GM13976 (cell line): Measurements from ENCODE around the gene TRIM17.

Experiments
- DNase-seq: peaks from one replicate; pipeline ENCODE4 v3.0.0; 2012; ENCODE audit warnings: low spot score
- in situ Hi-C: fragments of 300-500 bp; cut with MboI; formaldehyde crosslinking; loops from one replicate; pipeline ENCODE4 v1.12.0; 2022; ENCODE audit warnings: low sequenced_read_pairs, mixed read lengths, inconsistent platforms; ENCODE audit not compliant: unreplicated experiment
- TF ChIP-seq, protein P1 (sequence below): IDR thresholded peaks from 2 replicates; pipeline ENCODE4 v1.5.1; 2012; ENCODE audit warnings: borderline replicate concordance, mild to moderate bottlenecking; ENCODE audit not compliant: insufficient read depth; ENCODE audit errors: extremely low read depth, missing control alignments, control extremely low read depth

The TRIM17 gene

DNA sequence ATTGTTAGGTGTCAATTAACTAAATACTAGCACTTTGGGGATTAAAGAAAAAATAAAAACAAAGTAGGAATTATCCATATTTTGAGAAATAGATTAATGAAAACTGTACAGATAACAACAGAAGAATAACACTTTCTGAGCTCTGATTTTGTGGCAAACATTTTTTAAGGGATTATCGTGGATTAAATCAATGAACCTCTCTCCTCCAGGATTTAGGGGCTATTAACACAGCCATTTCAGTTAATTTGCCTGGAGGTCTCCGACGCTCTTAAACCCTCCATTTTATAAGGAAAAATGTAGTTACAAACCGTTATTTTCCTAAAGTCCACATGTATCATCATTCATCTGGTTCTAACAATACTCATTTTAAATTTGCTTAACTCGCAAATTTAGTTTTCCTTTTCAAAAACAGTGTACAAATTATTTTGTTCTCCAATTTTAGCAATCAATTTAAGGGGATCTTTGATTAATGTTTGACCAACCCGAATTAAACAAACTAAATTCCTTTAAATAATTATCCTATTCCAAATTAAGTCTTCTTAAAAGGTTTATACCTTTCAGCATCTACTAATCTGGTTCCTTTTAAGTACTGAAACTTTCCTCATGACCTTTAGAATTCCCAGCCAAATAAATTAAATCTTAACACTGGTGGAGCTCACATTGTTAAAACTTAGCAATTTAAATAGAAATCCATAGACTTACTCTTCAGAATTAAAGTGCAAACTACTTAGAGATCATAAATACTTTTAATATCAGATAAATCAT, 39.8 kb upstream of the TRIM17 start:
- TF ChIP-seq, protein P1, sequence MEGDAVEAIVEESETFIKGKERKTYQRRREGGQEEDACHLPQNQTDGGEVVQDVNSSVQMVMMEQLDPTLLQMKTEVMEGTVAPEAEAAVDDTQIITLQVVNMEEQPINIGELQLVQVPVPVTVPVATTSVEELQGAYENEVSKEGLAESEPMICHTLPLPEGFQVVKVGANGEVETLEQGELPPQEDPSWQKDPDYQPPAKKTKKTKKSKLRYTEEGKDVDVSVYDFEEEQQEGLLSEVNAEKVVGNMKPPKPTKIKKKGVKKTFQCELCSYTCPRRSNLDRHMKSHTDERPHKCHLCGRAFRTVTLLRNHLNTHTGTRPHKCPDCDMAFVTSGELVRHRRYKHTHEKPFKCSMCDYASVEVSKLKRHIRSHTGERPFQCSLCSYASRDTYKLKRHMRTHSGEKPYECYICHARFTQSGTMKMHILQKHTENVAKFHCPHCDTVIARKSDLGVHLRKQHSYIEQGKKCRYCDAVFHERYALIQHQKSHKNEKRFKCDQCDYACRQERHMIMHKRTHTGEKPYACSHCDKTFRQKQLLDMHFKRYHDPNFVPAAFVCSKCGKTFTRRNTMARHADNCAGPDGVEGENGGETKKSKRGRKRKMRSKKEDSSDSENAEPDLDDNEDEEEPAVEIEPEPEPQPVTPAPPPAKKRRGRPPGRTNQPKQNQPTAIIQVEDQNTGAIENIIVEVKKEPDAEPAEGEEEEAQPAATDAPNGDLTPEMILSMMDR, result no peak
- no peak for DNase-seq
- in situ Hi-C loops, result no loop called here

DNA sequence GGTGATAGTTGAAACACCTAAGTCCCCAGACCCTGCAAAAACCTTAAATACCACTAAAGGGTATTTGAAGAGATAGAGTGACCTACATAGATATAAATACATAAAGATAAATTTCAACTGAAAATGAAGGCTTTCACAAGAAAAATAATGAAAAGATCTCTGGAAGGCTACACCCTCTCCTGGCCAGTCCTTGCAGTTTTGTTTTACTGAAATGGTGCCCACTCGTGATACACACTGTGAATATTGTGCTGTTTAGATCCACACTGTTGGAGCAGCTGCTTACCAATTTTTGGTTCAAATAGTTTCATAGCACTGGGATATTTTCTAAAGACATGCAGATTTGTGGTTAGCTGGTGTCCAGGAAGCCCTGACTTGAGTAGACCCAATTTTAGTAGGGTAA, 39.1 kb upstream of the TRIM17 start:
- DNase-seq, result no peak

DNA sequence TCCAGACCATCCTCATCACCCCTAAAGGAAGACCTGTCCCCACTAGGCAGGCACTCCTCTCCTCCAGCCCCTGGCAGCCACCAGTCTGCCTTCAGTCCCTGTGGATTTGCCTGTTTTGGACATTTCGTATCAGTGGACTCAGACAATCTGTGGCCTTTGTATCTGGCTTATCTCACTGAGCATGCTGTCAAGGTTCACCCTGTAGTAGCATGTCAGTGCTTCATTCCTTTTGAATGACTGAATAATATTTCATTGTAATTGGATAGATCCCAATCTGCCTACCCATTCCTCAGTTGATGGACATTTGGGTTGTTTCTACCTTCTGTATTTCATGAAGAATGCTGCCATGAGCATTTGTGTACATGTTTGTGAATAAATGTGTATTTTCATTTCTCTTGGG, 37.6 kb upstream of the TRIM17 start:
- TF ChIP-seq, protein P1, result no peak
- no peak for DNase-seq
- in situ Hi-C loops, result no loop called here

More for the DNA sequence above, 39.1 kb upstream of the TRIM17 start:
- in situ Hi-C loops, result no loop called here
- TF ChIP-seq, protein P1, result no peak

DNA sequence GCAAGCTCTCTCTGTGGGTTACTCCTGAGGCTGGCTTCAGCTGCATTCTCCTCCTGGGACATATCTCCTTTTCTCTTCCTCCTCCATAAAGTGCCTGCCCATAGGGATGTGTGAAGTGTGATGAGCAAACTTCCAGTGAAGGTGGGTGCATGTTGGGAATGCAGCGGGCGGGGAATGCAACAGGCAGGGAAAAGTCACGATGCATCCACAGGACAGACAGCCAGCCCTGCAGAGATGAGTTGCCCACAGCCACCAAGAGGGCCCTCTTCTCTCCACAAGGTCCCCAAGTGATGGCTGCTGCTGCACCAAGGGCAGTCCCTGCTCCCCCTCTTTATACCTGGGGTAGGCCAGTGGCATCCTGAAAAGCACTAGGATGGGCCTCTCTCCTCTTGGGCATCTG, 37.0 kb upstream of the TRIM17 start:
- TF ChIP-seq, protein P1, result no peak
- no peak for DNase-seq
- in situ Hi-C loops, result no loop called here

DNA sequence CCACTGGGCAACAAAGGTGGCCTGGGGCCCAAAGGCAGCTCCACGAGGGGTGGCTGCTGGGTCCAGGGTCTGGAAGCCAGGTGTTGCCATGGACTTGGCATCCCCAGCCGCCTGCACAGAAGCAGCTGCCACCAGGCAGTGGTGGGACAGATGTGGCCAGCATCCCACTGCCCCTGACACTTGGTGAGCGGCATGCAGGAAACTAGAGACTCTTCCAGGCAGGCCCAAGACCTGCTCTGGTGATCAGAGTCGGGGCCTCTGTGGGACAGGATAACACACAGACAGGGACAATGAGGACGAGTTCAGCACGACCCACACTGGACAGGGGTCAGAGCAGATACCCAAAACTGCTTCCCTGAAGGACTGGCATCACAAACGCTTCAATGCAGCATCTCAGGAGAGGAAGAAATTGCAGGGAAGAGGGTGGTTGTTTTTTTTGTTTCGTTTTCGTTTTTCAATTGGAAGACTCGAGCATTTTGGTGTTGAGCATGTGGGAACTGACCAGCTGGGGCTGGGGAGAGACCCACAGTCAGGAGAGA, 36.4 kb upstream of the TRIM17 start:
- TF ChIP-seq, protein P1, result no peak
- DNase-seq, result no peak
- in situ Hi-C loops, result no loop called here

DNA sequence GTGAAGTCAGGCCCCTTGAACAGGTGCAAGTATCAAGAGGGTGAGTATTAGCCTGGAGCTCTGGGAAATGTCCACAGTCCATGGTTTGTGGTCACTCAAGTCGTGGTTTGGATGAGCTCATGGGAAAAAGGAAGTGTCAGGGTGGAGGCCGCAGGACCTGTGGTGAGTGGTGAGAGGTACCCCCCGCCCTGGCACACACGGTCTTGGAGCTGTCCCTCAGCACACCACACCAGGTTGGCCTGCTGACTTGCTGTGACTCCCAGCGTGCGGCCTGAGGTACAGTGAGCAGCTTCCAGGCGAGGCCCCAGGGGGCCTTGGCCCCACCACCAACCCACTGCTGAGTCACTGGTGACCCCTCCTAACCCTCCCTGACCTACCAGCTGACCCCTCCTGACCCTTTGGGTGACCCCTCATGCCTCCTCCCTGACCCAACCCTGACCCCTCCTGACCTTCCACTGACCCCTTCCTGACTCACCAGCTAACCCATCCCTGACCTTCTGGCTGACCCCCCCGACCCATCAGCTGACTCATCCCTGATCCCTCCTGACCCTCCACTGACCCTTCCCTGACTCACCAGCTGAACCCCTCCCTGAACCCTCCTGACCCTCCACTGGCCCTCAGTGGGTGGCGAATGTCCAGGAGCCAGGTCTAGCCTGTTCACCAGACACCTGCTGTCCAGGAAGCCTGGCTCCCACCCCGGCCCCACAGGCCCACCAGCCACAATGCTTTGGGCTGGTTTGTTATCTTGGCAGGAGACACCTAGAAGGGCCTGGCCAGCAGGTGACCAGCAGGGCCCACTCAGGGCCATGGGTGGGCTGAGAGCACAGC, 35.7 kb upstream of the TRIM17 start:
- TF ChIP-seq, protein P1, result no peak
- in situ Hi-C loops, result no loop called here
- DNase-seq, result no peak
